Kidney (tissue), 22 donors: ENCODE results near the gene CENPX. TPM values are rescaled to one million over a fixed set of nuclear protein-coding genes. Genes with fewer than 3 reads are reported as not detected.

Experiments used
- DNase-seq, 5 donors: peaks; one replicate each; pipeline ENCODE4 v3.0.0-alpha.2; 2013 to 2020
- FAIRE-seq: peaks from 2 replicates; lab custom pipeline; 2012; peaks lifted over from hg19 to GRCh38; lab: Jason Lieb, UNC
- H3K27ac ChIP-seq, 2 donors: one replicate each; pipeline ENCODE4 v1.7.0; 2013; ENCODE audit warnings: low read depth in 2 of 2, low read length in 2 of 2, inconsistent platforms in 1 of 2
- H3K27me3 ChIP-seq: one replicate; pipeline ENCODE4 v1.7.1; 2013; ENCODE audit warnings: low read length, inconsistent platforms; ENCODE audit not compliant: control insufficient read depth, insufficient read depth
- H3K36me3 ChIP-seq, 3 donors: one replicate each; pipeline versions ENCODE4 v1.7.0 to v1.7.1; 2013; ENCODE audit warnings: low read length in 3 of 3, control low read depth in 1 of 3, inconsistent platforms in 1 of 3; ENCODE audit not compliant: insufficient read depth in 3 of 3, control insufficient read depth in 2 of 3
- H3K4me1 ChIP-seq, 3 donors: one replicate each; pipeline versions ENCODE4 v1.7.0 to v1.7.1; 2013; ENCODE audit warnings: low read length in 3 of 3, inconsistent platforms in 1 of 3, low read depth in 1 of 3; ENCODE audit not compliant: control insufficient read depth in 2 of 3, insufficient read depth in 2 of 3
- H3K4me3 ChIP-seq, 3 donors: one replicate each; pipeline versions ENCODE4 v1.7.0 to v1.8.1; 2013; ENCODE audit warnings: low read length in 3 of 3, control low read depth in 1 of 3, inconsistent platforms in 1 of 3
- H3K9ac ChIP-seq, 3 donors: one replicate each; pipeline versions ENCODE4 v1.7.0 to v1.7.1; 2013; ENCODE audit warnings: low read length in 3 of 3, control low read depth in 1 of 3, inconsistent platforms in 1 of 3
- H3K9me3 ChIP-seq, 3 donors: one replicate each; pipeline versions ENCODE4 v1.7.0 to v1.7.1; 2013; ENCODE audit warnings: low read length in 3 of 3, control low read depth in 1 of 3, inconsistent platforms in 1 of 3; ENCODE audit not compliant: control insufficient read depth in 2 of 3, insufficient read depth in 1 of 3
- CTCF ChIP-seq: IDR thresholded peaks from 3 replicates; pipeline ENCODE4 v1.5.1; 2012; ENCODE audit warnings: mild to moderate bottlenecking, moderate library complexity, borderline replicate concordance; ENCODE audit not compliant: insufficient read depth; ENCODE audit errors: extremely low read depth
- intact Hi-C: fragments of 100-400 bp; cut with DNase I; formaldehyde crosslinking; loops from one replicate; pipeline ENCODE4 v1.11.1; 2022
- long read RNA-seq, 10 donors: library from polyadenylated mRNA in 1 of 10; unstranded in 1 of 10; transcript quantifications; one replicate each; pipeline ENCODE4 v2.0.0 and lab custom pipeline, GENCODE V29; 2021 to 2026
- polyA plus RNA-seq: library from polyadenylated mRNA; stranded (reverse); fragments of 350-450 nt; fragmentation: Illumina TruSeq; extraction: RNeasy Lipid Tissue Mini Kit (QIAGEN cat#74804); gene quantifications from one replicate; pipeline ENCODE4 v1.2.3, GENCODE V29; 2014; ENCODE audit warnings: low read depth, low replicate concordance; ENCODE audit not compliant: insufficient read depth
- total RNA-seq: library from RNA; stranded (reverse); fragmentation: NEBNext Ultra II Directional; extraction: Animal tissue kit (Norgen Biotek cat#: 25700); gene quantifications from one replicate; pipeline ENCODE4 v1.2.1, GENCODE V29; 2021
- donor health status: control.
- donor health status: control.
- donor health status: control.
- donor health status: control.
- donor health status: control.
- donor health status: DM: yes; HTN: yes; CAD: no.
- donor health status: Normal renal cell carcinoma (clear cell type).

CENPX gene
- total RNA-seq (36.9 TPM), polyA plus RNA-seq (93.2 TPM)
- long read RNA-seq, donor 1, transcript CENPX-202 (5 exons, 805 nt): minor isoform, 7 of 29 reads
- long read RNA-seq, donor 1, transcript CENPX-201 (4 exons, 751 nt): major isoform, 19 of 29 reads
- long read RNA-seq, donor 1, partial matches to known transcripts: 0 of 29 reads
- long read RNA-seq, donor 1, other reads (novel, unspliced or antisense): 0 of 29 reads
- long read RNA-seq, donor 2, transcript CENPX-210 (5 exons, 730 nt): minor isoform, 6 of 39 reads
- long read RNA-seq, donor 2, transcript CENPX-202 (5 exons, 805 nt): minor isoform, 9 of 39 reads
- long read RNA-seq, donor 2, transcript CENPX-201 (4 exons, 751 nt): major isoform, 16 of 39 reads
- long read RNA-seq, donor 2, partial matches to known transcripts: 0 of 39 reads
- long read RNA-seq, donor 2, other reads (novel, unspliced or antisense): 0 of 39 reads
- long read RNA-seq, donor 3, transcript CENPX-201 (4 exons, 751 nt): major isoform, 25 of 46 reads
- long read RNA-seq, donor 3, transcript CENPX-202 (5 exons, 805 nt): minor isoform, 17 of 46 reads
- long read RNA-seq, donor 3, partial matches to known transcripts: 0 of 46 reads
- long read RNA-seq, donor 3, other reads (novel, unspliced or antisense): 0 of 46 reads
- long read RNA-seq, donor 4, transcript CENPX-202 (5 exons, 805 nt): major isoform, 19 of 44 reads
- long read RNA-seq, donor 4, transcript CENPX-201 (4 exons, 751 nt): minor isoform, 18 of 44 reads
- long read RNA-seq, donor 4, partial matches to known transcripts: 0 of 44 reads
- long read RNA-seq, donor 4, other reads (novel, unspliced or antisense): 0 of 44 reads
- long read RNA-seq, donor 5, partial matches to known transcripts: 0 of 1 reads
- long read RNA-seq, donor 5, other reads (novel, unspliced or antisense): 0 of 1 reads
- long read RNA-seq, donor 6, transcript CENPX-201 (4 exons, 751 nt): major isoform, 38 of 69 reads
- long read RNA-seq, donor 6, transcript CENPX-202 (5 exons, 805 nt): minor isoform, 16 of 69 reads
- long read RNA-seq, donor 6, transcript CENPX-206 (4 exons, 710 nt): minor isoform, 8 of 69 reads
- long read RNA-seq, donor 6, partial matches to known transcripts: 0 of 69 reads
- long read RNA-seq, donor 6, other reads (novel, unspliced or antisense): 5 of 69 reads
- long read RNA-seq, donor 7, transcript CENPX-202 (5 exons, 805 nt): major isoform, 13 of 30 reads
- long read RNA-seq, donor 7, transcript CENPX-201 (4 exons, 751 nt): minor isoform, 9 of 30 reads
- long read RNA-seq, donor 7, partial matches to known transcripts: 2 of 30 reads
- long read RNA-seq, donor 7, other reads (novel, unspliced or antisense): 3 of 30 reads
- long read RNA-seq, donor 8, transcript CENPX-202 (5 exons, 805 nt): major isoform, 23 of 50 reads
- long read RNA-seq, donor 8, transcript CENPX-201 (4 exons, 751 nt): minor isoform, 13 of 50 reads
- long read RNA-seq, donor 8, partial matches to known transcripts: 5 of 50 reads
- long read RNA-seq, donor 8, other reads (novel, unspliced or antisense): 0 of 50 reads
- long read RNA-seq, donor 9, transcript CENPX-201 (4 exons, 751 nt): major isoform, 9 of 24 reads
- long read RNA-seq, donor 9, transcript CENPX-202 (5 exons, 805 nt): minor isoform, 8 of 24 reads
- long read RNA-seq, donor 9, partial matches to known transcripts: 0 of 24 reads
- long read RNA-seq, donor 9, other reads (novel, unspliced or antisense): 0 of 24 reads
- long read RNA-seq, donor 10, transcript CENPX-201 (4 exons, 751 nt): major isoform, 16 of 29 reads
- long read RNA-seq, donor 10, transcript CENPX-202 (5 exons, 805 nt): minor isoform, 10 of 29 reads
- long read RNA-seq, donor 10, partial matches to known transcripts: 0 of 29 reads
- long read RNA-seq, donor 10, other reads (novel, unspliced or antisense): 0 of 29 reads

GRCh38 chr17:82022310-82022980 is at the start of gene CENPX:
CENPX (minus strand) TSS chr17:82022878; CDS start chr17:82022861, 17 bp downstream.
- H3K9me3 ChIP-seq: no peaks in the 10 kb centered on the region
- intact Hi-C loops: no loop called here
- FAIRE-seq (no peak), DNase-seq (no peak)
- no peaks in the 10 kb centered on the region for H3K36me3 ChIP-seq
- H3K27me3 ChIP-seq: no peaks in the 10 kb centered on the region
- H3K4me1 ChIP-seq: peaks cover 0 to 24% (median 6%) of the 10 kb centered on the region in 3 donors
- H3K4me3 ChIP-seq: peak within 1 kb of the TSS; percentile 52 to 70 (median 54)
- no peak for TF ChIP-seq CTCF
- H3K9ac ChIP-seq: peak within 1 kb of the TSS; percentile 22 to 73 (median 71)
- no peak within 1 kb of the TSS for H3K27ac ChIP-seq

- H3K36me3 ChIP-seq: no peaks in the 10 kb centered on the region
- no peak for FAIRE-seq
- peaks cover 0 to 6% (median 4%) of the 10 kb centered on the region in 3 donors for H3K4me1 ChIP-seq
- no peak overlapping the region for H3K9ac ChIP-seq
- no peak for TF ChIP-seq CTCF
- no peak for DNase-seq
- no peak overlapping the region for H3K27ac ChIP-seq
- H3K4me3 ChIP-seq: no peak overlapping the region
- intact Hi-C loops: no loop called here
- no peaks in the 10 kb centered on the region for H3K9me3 ChIP-seq
- H3K27me3 ChIP-seq: no peaks in the 10 kb centered on the region
These were observed 47.9 kb upstream of the CENPX start for GRCh38 chr17:82070611-82071010.
